Amniotic epithelial cell (primary cell): ENCODE results near the gene ETV1.
"Not testable (repeated sequence)": the region's sequence is repeated elsewhere in the genome, so short reads cannot be mapped to it uniquely, and the experiment has no call there.

Source experiments
- DNase-seq: peaks from one replicate; pipeline ENCODE4 v3.0.0-alpha.2; 2010; ENCODE audit warnings: low read depth

ETV1 gene

GRCh38 chr7:13921062-13921461, 68.4 kb downstream of the ETV1 start:
- DNase-seq = no peak

- DNase-seq = peak; percentile 100
Measured at GRCh38 chr7:13920053-13920697, 69.3 kb downstream of the ETV1 start.

GRCh38 chr7:13918333-13918732, 71.1 kb downstream of the ETV1 start:
- not testable (repeated sequence) for DNase-seq

GRCh38 chr7:13917103-13917502, 72.4 kb downstream of the ETV1 start:
- DNase-seq = not testable (repeated sequence)

- no peak for DNase-seq
Measured at GRCh38 chr7:13915891-13916290, 73.6 kb downstream of the ETV1 start.

- no peak for DNase-seq
Measured at GRCh38 chr7:13912715-13913278, 76.7 kb downstream of the ETV1 start.

- DNase-seq = no peak
Measured at GRCh38 chr7:13911909-13912308, 77.6 kb downstream of the ETV1 start.

- no peak for DNase-seq
Measured at GRCh38 chr7:13910805-13911551, 78.5 kb downstream of the ETV1 start.

GRCh38 chr7:13908667-13909397, 80.6 kb downstream of the ETV1 start:
- no peak for DNase-seq

GRCh38 chr7:13907831-13908230, 81.6 kb downstream of the ETV1 start:
- no peak for DNase-seq

- DNase-seq = peak; percentile 88
Measured at GRCh38 chr7:13904689-13905088, 84.8 kb downstream of the ETV1 start.

GRCh38 chr7:13904007-13904406, 85.5 kb downstream of the ETV1 start:
- DNase-seq = peak; percentile 85

- no peak for DNase-seq
Measured at GRCh38 chr7:13901577-13901976, 87.9 kb downstream of the ETV1 start.

GRCh38 chr7:13898957-13899670, 90.4 kb downstream of the ETV1 start:
- DNase-seq = no peak

- DNase-seq = peak; percentile 52
Measured at GRCh38 chr7:13897819-13898218, 91.6 kb downstream of the ETV1 start.

GRCh38 chr7:13894954-13895353, 94.5 kb downstream of the ETV1 start:
- no peak for DNase-seq

GRCh38 chr7:13894377-13894776, 95.1 kb downstream of the ETV1 start:
- DNase-seq = no peak

GRCh38 chr7:13890793-13891192, 98.7 kb downstream of the ETV1 start:
- no peak for DNase-seq

- DNase-seq = no peak
Measured at GRCh38 chr7:13886356-13886755, 103.1 kb downstream of the ETV1 start.

- no peak for DNase-seq
Measured at GRCh38 chr7:13882051-13882450, 107.4 kb downstream of the ETV1 start.

GRCh38 chr7:13880789-13881188, 108.7 kb downstream of the ETV1 start:
- peak; percentile 81 for DNase-seq
